ENCODE data around the gene CA14.
A peak's percentile ranks its signal among the peaks of the same experiment; 100 is the strongest.
"Not testable (repeated sequence)": the region's sequence is repeated elsewhere in the genome, so short reads cannot be mapped to it uniquely, and the experiment has no call there.

The CA14 gene

DNA sequence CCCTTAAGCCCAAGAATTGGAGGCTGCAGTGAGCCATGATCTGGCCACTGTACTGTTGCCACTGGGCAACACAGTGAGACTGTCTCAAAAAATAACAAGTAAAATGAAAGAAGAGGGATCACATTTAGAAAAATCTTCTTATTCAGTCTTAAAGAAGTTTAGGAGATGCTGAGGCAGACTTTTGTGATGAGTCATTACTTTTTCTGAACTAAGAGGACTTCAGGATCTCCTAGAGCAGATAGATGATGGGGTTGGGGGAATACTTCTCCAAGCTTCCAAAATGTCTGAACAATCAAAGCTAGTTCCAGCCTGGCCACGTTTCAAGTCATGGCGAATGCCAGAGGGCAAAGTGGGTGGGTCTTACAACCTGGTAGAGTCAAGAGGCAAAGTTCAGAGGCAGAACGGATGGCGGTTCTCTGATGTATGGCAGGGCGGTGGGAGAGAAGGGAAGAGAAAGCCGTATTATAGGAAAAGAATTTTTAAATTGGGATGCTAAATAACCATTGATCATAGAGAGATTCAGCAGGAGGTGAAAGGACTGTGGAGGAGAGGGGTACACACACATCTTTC, 22.6 kb downstream of the CA14 start:
- DNase-seq (ENCODE audit: low read depth), result no peak

GRCh38 chr1:150281221-150281757, 23.7 kb downstream of the CA14 start:
- DNase-seq (ENCODE audit: low read depth), result peak; percentile 85

DNA sequence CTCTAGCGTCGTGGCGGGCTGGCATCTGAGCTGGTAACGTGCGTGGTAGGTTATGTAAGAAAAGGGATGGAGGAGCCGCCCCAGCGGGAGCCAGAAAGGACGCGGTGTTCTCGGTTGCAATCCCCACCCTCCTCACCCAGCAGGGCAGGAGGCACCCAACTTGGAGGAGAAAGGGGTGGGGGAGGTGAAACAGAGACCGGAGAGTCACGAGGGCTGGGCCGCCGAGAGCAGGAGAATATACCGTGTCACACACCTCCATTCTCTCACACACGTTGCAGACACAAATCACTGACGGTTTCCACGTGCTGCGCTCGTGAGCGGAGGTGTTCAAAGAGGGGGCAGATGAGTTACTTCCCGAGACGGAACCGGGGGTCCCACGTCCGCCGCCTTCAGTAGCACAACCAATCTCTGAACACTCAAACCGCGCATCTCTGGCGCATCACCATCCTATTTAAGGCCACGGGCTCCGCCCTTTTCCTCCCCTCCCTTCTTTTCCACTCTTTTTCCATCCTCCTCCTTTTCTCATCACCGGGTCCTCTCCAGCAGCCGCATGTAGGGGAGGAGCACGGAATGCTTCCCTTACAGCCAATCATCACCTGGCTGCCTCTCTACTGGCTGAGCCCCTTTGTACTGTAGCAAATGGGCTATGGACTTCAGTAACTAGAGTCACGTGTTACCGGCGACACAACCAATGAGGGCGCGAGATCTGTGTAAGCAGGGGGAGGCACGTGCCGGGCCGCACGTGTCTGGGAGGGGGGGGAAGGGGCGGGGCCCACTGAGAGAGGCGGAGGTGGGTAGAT, 24.4 kb downstream of the CA14 start, which contains the start of gene CIART:
TSS of gene CIART (plus strand) at position 797 of the 800 bp plus-strand sequence. CDS start 714 bp downstream, outside the sequence.
- DNase-seq (ENCODE audit: low read depth), result peak; percentile 98

DNA sequence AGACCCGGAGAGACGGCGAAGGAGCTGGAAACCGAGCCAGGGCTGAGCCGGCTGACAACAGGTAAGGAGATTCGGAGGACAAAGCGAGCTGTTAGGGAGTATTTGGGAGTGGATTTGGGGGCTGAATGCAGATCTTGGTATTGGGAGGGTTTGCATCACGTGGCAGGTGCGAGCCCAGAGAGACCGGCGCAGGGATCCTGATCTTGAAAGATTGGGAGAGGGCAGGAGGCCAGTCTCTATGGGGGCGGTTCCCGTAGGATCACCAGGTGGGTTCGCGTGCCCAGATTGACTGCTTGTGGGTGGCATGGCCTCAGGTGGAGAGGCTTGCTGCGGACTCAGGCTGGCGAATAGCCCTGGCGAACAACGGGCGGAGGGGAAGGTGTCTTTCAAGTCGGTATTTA, 25.0 kb downstream of the CA14 start:
- no peak for DNase-seq (ENCODE audit: low read depth)

GRCh38 chr1:150283260-150283659, 25.7 kb downstream of the CA14 start:
- DNase-seq (ENCODE audit: low read depth), result no peak

DNA sequence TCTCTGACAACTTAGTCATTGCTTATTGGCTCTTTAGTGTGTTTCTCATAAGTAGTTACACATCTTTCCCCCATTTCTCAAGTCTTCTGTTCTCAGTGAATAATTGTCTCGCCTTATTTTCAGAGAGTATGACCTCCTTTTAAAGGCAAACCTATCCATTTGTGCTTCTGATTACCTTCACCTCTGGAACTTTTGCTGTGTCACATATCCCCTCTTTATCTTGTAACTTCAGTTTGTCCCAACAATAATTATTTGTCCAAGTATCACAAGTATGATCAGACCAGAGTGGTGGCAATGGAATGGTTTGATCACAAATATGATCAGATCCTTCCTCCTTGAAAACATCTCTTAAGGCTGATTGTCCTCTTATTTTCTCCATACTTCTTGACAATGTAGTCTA, 30.8 kb downstream of the CA14 start:
- DNase-seq (ENCODE audit: low read depth), result no peak

- DNase-seq (ENCODE audit: low read depth), result no peak
Measured at GRCh38 chr1:150288822-150289221, 31.2 kb downstream of the CA14 start.

GRCh38 chr1:150293433-150294253, 36.1 kb downstream of the CA14 start, which contains the start of gene MRPS21:
Gene MRPS21 (plus strand): TSS chr1:150293861. CDS start chr1:150294367, 506 bp downstream.
- DNase-seq (ENCODE audit: low read depth), result peak; percentile 94

DNA sequence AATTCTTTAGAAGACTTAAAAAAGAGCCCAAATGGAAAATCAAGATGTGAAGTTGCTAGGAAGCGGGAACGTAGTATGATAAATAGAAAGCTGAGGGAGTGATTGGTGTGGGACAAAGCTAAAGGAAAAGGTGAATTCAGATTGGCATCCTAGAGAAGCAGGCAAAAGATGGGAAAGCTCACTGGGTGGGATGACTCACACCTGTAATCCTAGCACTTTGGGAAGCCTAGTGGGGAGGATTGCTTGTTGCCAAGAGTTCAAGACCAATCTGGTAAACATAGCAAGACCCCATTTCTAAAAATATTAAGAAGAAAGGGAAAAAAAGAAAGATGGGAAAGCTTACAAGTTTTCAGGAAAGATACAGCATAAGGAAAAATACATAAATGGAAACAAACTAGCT, 37.9 kb downstream of the CA14 start:
- DNase-seq (ENCODE audit: low read depth), result peak; percentile 39

GRCh38 chr1:150299716-150300115, 42.1 kb downstream of the CA14 start:
- no peak for DNase-seq (ENCODE audit: low read depth)

- no peak for DNase-seq (ENCODE audit: low read depth)
Measured at GRCh38 chr1:150302338-150302737, 44.8 kb downstream of the CA14 start.

GRCh38 chr1:150302902-150303301, 45.3 kb downstream of the CA14 start:
- DNase-seq (ENCODE audit: low read depth), result no peak

DNA sequence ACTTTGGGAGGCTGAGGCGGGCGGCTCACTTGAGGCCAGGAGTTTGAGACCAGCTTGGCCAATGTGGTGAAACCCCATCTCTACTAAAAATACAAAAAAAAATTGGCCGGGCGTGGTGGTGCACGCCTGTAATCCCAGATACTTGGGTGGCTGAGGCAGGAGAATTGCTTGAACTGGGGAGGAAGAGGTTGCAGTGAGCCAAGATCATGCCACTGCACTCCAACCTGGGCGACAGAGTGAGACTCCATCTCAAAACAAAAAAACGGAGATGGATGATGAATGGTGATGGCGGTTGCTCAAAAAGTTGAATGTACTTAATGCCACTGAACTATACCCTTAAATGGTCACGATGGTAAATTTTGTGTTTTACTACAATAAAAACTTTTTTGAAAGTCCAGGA, 51.0 kb downstream of the CA14 start:
- DNase-seq (ENCODE audit: low read depth), result not testable (repeated sequence)

DNA sequence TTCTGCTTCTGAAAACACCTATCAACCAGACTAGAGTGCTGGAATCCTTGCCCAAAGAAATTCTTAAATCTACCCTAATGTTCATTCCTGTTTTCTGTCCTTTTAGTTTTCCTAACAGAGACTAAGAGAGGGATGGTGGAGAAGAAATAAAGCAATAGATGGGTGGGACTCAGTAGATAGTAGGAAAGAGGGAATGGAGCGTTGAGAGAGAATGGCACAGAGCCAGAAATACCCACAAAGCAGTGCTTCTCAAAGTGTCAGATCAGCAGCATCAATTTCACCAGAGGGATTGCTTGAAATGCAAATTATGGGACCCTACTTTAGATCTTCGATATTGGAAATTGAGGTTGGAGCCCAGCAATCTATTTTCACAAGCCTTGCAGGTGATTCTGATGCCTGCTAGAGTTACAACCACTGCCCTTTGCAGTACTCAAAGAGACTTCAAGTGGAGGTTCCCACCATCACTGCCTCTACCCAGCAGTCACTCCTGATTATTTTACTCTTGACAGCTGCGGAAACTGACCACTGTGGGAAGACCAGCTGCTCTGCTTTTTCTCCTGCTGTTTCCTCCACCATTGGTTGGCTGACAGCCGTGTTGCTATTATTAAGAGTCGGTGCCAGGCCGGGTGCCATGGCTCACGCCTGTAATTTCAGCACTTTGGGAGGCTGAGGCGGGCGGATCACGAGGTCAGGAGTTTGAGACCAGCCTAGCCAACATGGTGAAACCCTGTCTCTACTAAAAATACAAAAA, 52.4 kb downstream of the CA14 start:
- no peak for DNase-seq (ENCODE audit: low read depth)

GRCh38 chr1:150311762-150312161, 54.2 kb downstream of the CA14 start:
- DNase-seq (ENCODE audit: low read depth), result no peak
